ENCODE results near the gene GABRR3. TPM values are rescaled to one million over a fixed set of nuclear protein-coding genes. Genes with fewer than 3 reads are reported as not detected.

GABRR3 gene
- total and polyA plus RNA-seq, 2 donors: 0.02 to 0.05 TPM

- Histone ChIP-seq H3K36me3 (ENCODE audit: control insufficient read depth in 2 of 2, insufficient read depth in 2 of 2, low read length in 1 of 2) (peaks cover 6 to 39% of the 10 kb centered on the region in 2 donors), H3K27me3 (ENCODE audit: control insufficient read depth in 2 of 2, insufficient read depth in 1 of 2, low read length in 1 of 2) (no peaks in the 10 kb centered on the region), H3K4me1 (ENCODE audit: control insufficient read depth in 2 of 2, insufficient read depth in 2 of 2, low read length in 2 of 2) (no peaks in the 10 kb centered on the region), H3K4me3 (ENCODE audit: low read length in 2 of 2) (no peak overlapping the region), H3K9me3 (ENCODE audit: control insufficient read depth in 2 of 2, insufficient read depth in 1 of 2, low read length in 1 of 2) (no peaks in the 10 kb centered on the region), H3K27ac (ENCODE audit: low read depth in 1 of 2, low read length in 1 of 2) (no peak overlapping the region)
- 98% methylated on average over 5 of the region's 5 CpGs for WGBS
- DNase-seq (ENCODE audit: low read depth in 6 of 9, low spot score in 9 of 9): no peak
Observed at GRCh38 chr3:97948351-97949109, 86.6 kb downstream of the GABRR3 start.

- DNase-seq (ENCODE audit: low read depth in 6 of 9, low spot score in 9 of 9): no peak
- Histone ChIP-seq H3K9me3 (ENCODE audit: control insufficient read depth in 2 of 2, insufficient read depth in 1 of 2, low read length in 1 of 2) (no peaks in the 10 kb centered on the region), H3K4me3 (ENCODE audit: low read length in 2 of 2) (no peak overlapping the region), H3K27me3 (ENCODE audit: control insufficient read depth in 2 of 2, insufficient read depth in 1 of 2, low read length in 1 of 2) (no peaks in the 10 kb centered on the region), H3K4me1 (ENCODE audit: control insufficient read depth in 2 of 2, insufficient read depth in 2 of 2, low read length in 2 of 2) (no peaks in the 10 kb centered on the region), H3K36me3 (ENCODE audit: control insufficient read depth in 2 of 2, insufficient read depth in 2 of 2, low read length in 1 of 2) (peaks cover 0 to 15% of the 10 kb centered on the region in 2 donors), H3K27ac (ENCODE audit: low read depth in 1 of 2, low read length in 1 of 2) (no peak overlapping the region)
- WGBS: 96% methylated on average over 4 of the region's 4 CpGs
Observed at GRCh38 chr3:97942801-97943546, 92.1 kb downstream of the GABRR3 start.

- H3K36me3 ChIP-seq (ENCODE audit: control insufficient read depth in 2 of 2, insufficient read depth in 2 of 2, low read length in 1 of 2): no peaks in the 10 kb centered on the region
- DNase-seq (ENCODE audit: low read depth in 6 of 9, low spot score in 9 of 9): no peak
- 93% methylated on average over 1 of the region's 1 CpG for WGBS
Observed at GRCh38 chr3:97940034-97940433, 95.1 kb downstream of the GABRR3 start.

GRCh38 chr3:97939401-97939800, 95.7 kb downstream of the GABRR3 start:
- DNase-seq (ENCODE audit: low read depth in 6 of 9, low spot score in 9 of 9): no peak
- H3K36me3 ChIP-seq (ENCODE audit: control insufficient read depth in 2 of 2, insufficient read depth in 2 of 2, low read length in 1 of 2): no peaks in the 10 kb centered on the region
- H3K4me3 ChIP-seq (ENCODE audit: low read length in 2 of 2): no peak overlapping the region
- no peaks in the 10 kb centered on the region for H3K9me3 ChIP-seq (ENCODE audit: control insufficient read depth in 2 of 2, insufficient read depth in 1 of 2, low read length in 1 of 2)
- no peaks in the 10 kb centered on the region for H3K27me3 ChIP-seq (ENCODE audit: control insufficient read depth in 2 of 2, insufficient read depth in 1 of 2, low read length in 1 of 2)
- no peaks in the 10 kb centered on the region for H3K4me1 ChIP-seq (ENCODE audit: control insufficient read depth in 2 of 2, insufficient read depth in 2 of 2, low read length in 2 of 2)
- H3K27ac ChIP-seq (ENCODE audit: low read depth in 1 of 2, low read length in 1 of 2): no peak overlapping the region
- 97% methylated on average over 2 of the region's 2 CpGs for WGBS

More at GRCh38 chr3:97940034-97940433, 95.1 kb downstream of the GABRR3 start:
- no peak overlapping the region for H3K4me3 ChIP-seq (ENCODE audit: low read length in 2 of 2)
- no peak overlapping the region for H3K27ac ChIP-seq (ENCODE audit: low read depth in 1 of 2, low read length in 1 of 2)
- H3K9me3 ChIP-seq (ENCODE audit: control insufficient read depth in 2 of 2, insufficient read depth in 1 of 2, low read length in 1 of 2): no peaks in the 10 kb centered on the region
- no peaks in the 10 kb centered on the region for H3K27me3 ChIP-seq (ENCODE audit: control insufficient read depth in 2 of 2, insufficient read depth in 1 of 2, low read length in 1 of 2)
- no peaks in the 10 kb centered on the region for H3K4me1 ChIP-seq (ENCODE audit: control insufficient read depth in 2 of 2, insufficient read depth in 2 of 2, low read length in 2 of 2)

- Histone ChIP-seq H3K27me3 (ENCODE audit: control insufficient read depth in 2 of 2, insufficient read depth in 1 of 2, low read length in 1 of 2) (no peaks in the 10 kb centered on the region), H3K4me1 (ENCODE audit: control insufficient read depth in 2 of 2, insufficient read depth in 2 of 2, low read length in 2 of 2) (no peaks in the 10 kb centered on the region), H3K4me3 (ENCODE audit: low read length in 2 of 2) (no peak overlapping the region), H3K9me3 (ENCODE audit: control insufficient read depth in 2 of 2, insufficient read depth in 1 of 2, low read length in 1 of 2) (no peaks in the 10 kb centered on the region), H3K27ac (ENCODE audit: low read depth in 1 of 2, low read length in 1 of 2) (no peak overlapping the region), H3K36me3 (ENCODE audit: control insufficient read depth in 2 of 2, insufficient read depth in 2 of 2, low read length in 1 of 2) (no peaks in the 10 kb centered on the region)
- DNase-seq (ENCODE audit: low read depth in 6 of 9, low spot score in 9 of 9): no peak
- 97% methylated on average over 1 of the region's 1 CpG for WGBS
Observed at GRCh38 chr3:97938444-97938843, 96.7 kb downstream of the GABRR3 start.

GRCh38 chr3:97937205-97937604, 97.9 kb downstream of the GABRR3 start:
- WGBS: 95% methylated on average over 2 of the region's 2 CpGs
- no peaks in the 10 kb centered on the region for H3K4me1 ChIP-seq (ENCODE audit: control insufficient read depth in 2 of 2, insufficient read depth in 2 of 2, low read length in 2 of 2)
- DNase-seq (ENCODE audit: low read depth in 6 of 9, low spot score in 9 of 9): no peak
- H3K4me3 ChIP-seq (ENCODE audit: low read length in 2 of 2): no peak overlapping the region
- no peaks in the 10 kb centered on the region for H3K27me3 ChIP-seq (ENCODE audit: control insufficient read depth in 2 of 2, insufficient read depth in 1 of 2, low read length in 1 of 2)
- no peak overlapping the region for H3K27ac ChIP-seq (ENCODE audit: low read depth in 1 of 2, low read length in 1 of 2)
- H3K9me3 ChIP-seq (ENCODE audit: control insufficient read depth in 2 of 2, insufficient read depth in 1 of 2, low read length in 1 of 2): no peaks in the 10 kb centered on the region
- no peaks in the 10 kb centered on the region for H3K36me3 ChIP-seq (ENCODE audit: control insufficient read depth in 2 of 2, insufficient read depth in 2 of 2, low read length in 1 of 2)

- DNase-seq (ENCODE audit: low read depth in 6 of 9, low spot score in 9 of 9): no peak
- no peaks in the 10 kb centered on the region for H3K9me3 ChIP-seq (ENCODE audit: control insufficient read depth in 2 of 2, insufficient read depth in 1 of 2, low read length in 1 of 2)
- no peaks in the 10 kb centered on the region for H3K36me3 ChIP-seq (ENCODE audit: control insufficient read depth in 2 of 2, insufficient read depth in 2 of 2, low read length in 1 of 2)
- H3K4me3 ChIP-seq (ENCODE audit: low read length in 2 of 2): no peak overlapping the region
- no peaks in the 10 kb centered on the region for H3K27me3 ChIP-seq (ENCODE audit: control insufficient read depth in 2 of 2, insufficient read depth in 1 of 2, low read length in 1 of 2)
- no peak overlapping the region for H3K27ac ChIP-seq (ENCODE audit: low read depth in 1 of 2, low read length in 1 of 2)
- no peaks in the 10 kb centered on the region for H3K4me1 ChIP-seq (ENCODE audit: control insufficient read depth in 2 of 2, insufficient read depth in 2 of 2, low read length in 2 of 2)
- 93% methylated on average over 1 of the region's 1 CpG for WGBS
Observed at GRCh38 chr3:97935842-97936241, 99.3 kb downstream of the GABRR3 start.

Other genes with a start within 250 kb of the GABRR3 start
- 9.2 TPM for gene CRYBG3, start 213.3 kb downstream of the GABRR3 start, total RNA-seq
- gene CRYBG3, start 213.3 kb downstream of the GABRR3 start, polyA plus RNA-seq: 5.4 TPM
- 16.9 TPM for gene RIOX2, start 62.9 kb downstream of the GABRR3 start, total RNA-seq
- gene RIOX2, start 62.9 kb downstream of the GABRR3 start, polyA plus RNA-seq: 26.2 TPM
- not detected for gene OR5AC2, start 51.9 kb upstream of the GABRR3 start, total RNA-seq
- gene OR5AC2, start 51.9 kb upstream of the GABRR3 start, polyA plus RNA-seq: not detected
- not detected for gene OR5H1, start 95.4 kb upstream of the GABRR3 start, total RNA-seq
- gene OR5H1, start 95.4 kb upstream of the GABRR3 start, polyA plus RNA-seq: not detected
- gene OR5H14, start 112.2 kb upstream of the GABRR3 start, total RNA-seq: not detected
- gene OR5H14, start 112.2 kb upstream of the GABRR3 start, polyA plus RNA-seq: not detected
- not detected for gene OR5H15, start 131.4 kb upstream of the GABRR3 start, total RNA-seq
- gene OR5H15, start 131.4 kb upstream of the GABRR3 start, polyA plus RNA-seq: not detected
- not detected for gene OR5H6, start 228.9 kb upstream of the GABRR3 start, total RNA-seq
- not detected for gene OR5H6, start 228.9 kb upstream of the GABRR3 start, polyA plus RNA-seq
- gene OR5H2, start 247.2 kb upstream of the GABRR3 start, total RNA-seq: not detected
- gene OR5H2, start 247.2 kb upstream of the GABRR3 start, polyA plus RNA-seq: not detected